ENCODE measurements around the gene EPN3. TPM values are rescaled to one million over a fixed set of nuclear protein-coding genes. Genes with fewer than 3 reads are reported as not detected.

The EPN3 gene
- not detected in 2 replicates for total RNA-seq

GRCh38 chr17:50532452-50533024 is at the start of gene EPN3:
Gene EPN3, plus strand, starts transcription at chr17:50532735. Its CDS starts 3,822 bp downstream, at chr17:50536557.

DNA sequence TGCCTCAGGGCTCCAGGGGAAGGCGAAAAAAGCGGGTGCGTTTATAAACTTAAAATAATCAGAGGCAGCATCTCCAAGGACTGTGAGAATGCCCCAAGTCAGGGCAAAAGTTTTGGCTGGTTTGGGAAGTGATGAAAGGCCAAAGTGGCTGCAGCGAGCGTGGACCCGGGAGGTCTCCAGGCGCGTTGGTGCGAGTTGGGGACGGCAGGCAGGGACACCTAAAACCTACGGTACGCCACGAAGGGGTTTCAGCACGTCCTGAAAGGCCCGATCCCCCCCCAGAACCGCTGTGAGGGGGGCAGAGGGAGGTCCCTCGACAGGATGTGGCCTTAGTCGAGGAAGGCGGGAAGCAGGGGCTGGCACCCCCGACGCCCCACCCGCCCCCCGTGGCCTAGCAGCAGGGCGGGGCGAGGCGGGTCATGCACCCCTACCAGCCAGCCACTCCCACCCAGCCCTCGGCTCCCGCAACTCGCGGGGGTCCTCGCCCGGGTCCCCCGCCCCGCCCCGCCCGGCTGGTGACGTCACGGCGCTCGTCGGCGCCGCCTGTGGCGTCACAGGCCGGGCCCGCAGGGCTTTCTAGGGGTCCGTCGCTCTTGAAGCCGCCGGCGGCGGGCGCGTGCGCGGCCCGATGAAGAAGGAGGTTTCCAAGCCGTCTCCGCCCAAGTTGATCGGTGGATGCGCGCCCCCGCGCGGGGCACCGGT is 24.5 kb upstream of the EPN3 start, which contains the start of gene MYCBPAP:
Gene MYCBPAP, plus strand, starts transcription at position 569 of the 702 bp plus-strand sequence. CDS start 236 bp downstream, outside the sequence.

DNA sequence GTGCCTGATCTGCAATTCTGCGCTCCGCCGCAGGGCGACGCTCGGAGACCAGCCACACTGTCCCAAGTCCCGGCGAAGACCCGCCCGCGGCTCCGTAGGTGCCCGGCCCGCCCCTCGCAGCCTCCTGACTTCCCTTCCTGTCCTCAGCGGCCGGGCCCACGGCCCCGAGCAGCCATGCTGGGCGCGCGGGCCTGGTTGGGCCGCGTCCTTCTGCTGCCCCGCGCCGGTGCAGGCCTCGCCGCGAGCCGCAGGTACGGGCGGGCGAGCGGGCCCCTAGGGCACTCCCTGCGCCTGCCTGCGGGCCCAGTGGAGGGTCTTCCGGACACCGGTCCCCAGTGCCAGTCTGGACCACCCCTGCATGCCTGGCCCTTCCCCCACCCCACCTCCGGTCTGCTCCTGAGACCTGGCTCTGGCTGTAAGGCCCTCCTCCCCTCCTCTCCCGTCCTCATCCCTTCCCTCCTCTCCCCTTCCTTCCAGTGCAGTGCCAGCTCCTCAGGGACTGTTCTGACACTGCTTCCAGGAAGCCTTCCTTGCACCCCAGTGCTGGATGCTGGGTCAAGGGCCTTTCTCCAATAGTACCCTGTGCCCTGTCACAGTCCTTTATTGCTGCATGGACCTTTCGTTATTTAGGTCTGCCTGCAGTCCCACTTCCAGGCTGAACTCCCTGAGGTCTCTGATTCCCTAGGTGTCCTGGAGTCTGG is 14.7 kb downstream of the EPN3 start, which contains the start of gene SPATA20:
Gene SPATA20, plus strand, starts transcription at position 140 of the 701 bp plus-strand sequence. Its CDS starts 35 bp downstream, at position 175.

DNA sequence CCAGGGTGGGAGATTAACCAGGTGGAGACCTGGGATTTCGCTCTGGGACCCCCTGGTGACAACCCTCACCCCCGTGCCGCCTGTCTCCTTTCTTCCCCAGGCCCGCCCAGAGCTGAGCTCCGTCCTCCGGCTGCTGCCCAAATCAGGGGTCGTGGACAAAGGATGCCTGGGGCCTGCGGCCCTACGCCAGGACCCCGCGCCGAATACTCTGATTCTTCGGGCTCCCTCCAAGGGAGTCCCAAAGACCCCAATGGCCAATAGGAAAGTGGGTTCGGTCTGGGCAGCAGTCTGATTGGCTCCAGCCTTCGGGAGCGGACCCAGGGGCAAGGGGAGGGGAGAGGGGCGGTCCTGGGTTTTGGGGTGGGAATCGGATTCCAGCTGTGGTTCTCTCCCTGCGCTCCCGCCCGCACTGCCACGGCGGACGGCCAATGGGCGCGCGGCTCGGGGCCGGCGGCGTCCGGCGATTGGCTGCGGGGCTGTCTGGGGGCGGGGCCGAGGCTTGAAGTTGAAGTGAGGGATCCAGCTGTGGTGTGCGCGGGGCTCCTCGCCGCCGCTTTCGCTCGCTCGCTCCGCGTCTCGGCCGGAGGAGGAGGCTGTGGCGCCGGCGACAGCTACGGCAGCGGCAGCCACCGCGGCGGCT is 27.8 kb downstream of the EPN3 start, which contains the start of gene CACNA1G:
Gene CACNA1G, plus strand, starts transcription at position 531 of the 640 bp plus-strand sequence. CDS start 745 bp downstream, outside the sequence.

Other genes starting within 250 kb of the EPN3 start
- 37.4 and 45.2 TPM in 2 replicates for gene XYLT2, start 186.6 kb upstream of the EPN3 start, total RNA-seq
- 62.3 and 77.3 TPM in 2 replicates for gene MRPL27, start 159.6 kb upstream of the EPN3 start, total RNA-seq
- 0.52 and 0.79 TPM in 2 replicates for gene EME1, start 159.5 kb upstream of the EPN3 start, total RNA-seq
- gene LRRC59, start 135.2 kb upstream of the EPN3 start, total RNA-seq = 84.9 and 86.1 TPM in 2 replicates
- gene ACSF2, start 106.5 kb upstream of the EPN3 start, total RNA-seq = 47.8 and 57.2 TPM in 2 replicates
- gene CHAD, start 63.9 kb upstream of the EPN3 start, total RNA-seq = not detected in 2 replicates
- gene RSAD1, start 53.9 kb upstream of the EPN3 start, total RNA-seq = 20.1 and 21.3 TPM in 2 replicates
- gene MYCBPAP, start 24.3 kb upstream of the EPN3 start, total RNA-seq = 1.3 and 2.6 TPM in 2 replicates
- gene SPATA20, start 14.4 kb downstream of the EPN3 start, total RNA-seq = 58.0 and 67.0 TPM in 2 replicates
- gene CACNA1G, start 28.0 kb downstream of the EPN3 start, total RNA-seq = 0.32 and 1.0 TPM in 2 replicates
- gene ABCC3, start 102.1 kb downstream of the EPN3 start, total RNA-seq = 1.8 and 2.5 TPM in 2 replicates
- 16.4 and 19.4 TPM in 2 replicates for gene ANKRD40, start 175.2 kb downstream of the EPN3 start, total RNA-seq
- 35.2 and 37.7 TPM in 2 replicates for gene LUC7L3, start 186.9 kb downstream of the EPN3 start, total RNA-seq
- gene ANKRD40CL, start 234.8 kb downstream of the EPN3 start, total RNA-seq = not detected in 2 replicates

Measured in bronchial smooth muscle cell (primary cell).